ENCODE measurements around the gene MUC5AC.

GRCh38 chr11:1226226-1226985, 68.7 kb downstream of the MUC5AC start:
- TF ChIP-seq CTCF (IDR thresholded peaks at IDR 0.05): no peak
- no peak for TF ChIP-seq POLR2A (IDR thresholded peaks at IDR 0.05)
